ENCODE data around the gene CLDN6. TPM values are rescaled to one million over a fixed set of nuclear protein-coding genes. Genes with fewer than 3 reads are reported as not detected.

The CLDN6 gene
- total and polyA plus RNA-seq, 9 of the 15 experiments (the other 6 are each of a cell fraction or from before 2014, with no cell fraction given) = 0.22 to 0.75 (median 0.38) TPM; not detected in 3

- TF ChIP-seq MCM5 (IDR thresholded peaks at IDR 0.05; ENCODE audit: low read depth) (no peak), HDAC6 (IDR thresholded peaks at IDR 0.05; ENCODE audit: low read depth, low read length) (0 out of 2 replicates have a peak, but pooled peaks have one; percentile 4), YY1 (IDR thresholded peaks at IDR 0.05; ENCODE audit: borderline replicate concordance in 1 of 3, control insufficient read depth in 1 of 3, extremely low read depth in 1 of 3, insufficient read depth in 3 of 3, insufficient read length in 1 of 3, insufficient replicate concordance in 2 of 3, low read depth in 1 of 3, low read length in 2 of 3) (peak in 2 of 3 experiments; percentile 20 to 38), SRF (CRISPR knock-in tag; IDR thresholded peaks at IDR 0.05) (0 out of 4 replicates have a peak, but pooled peaks of 1 of the 2 experiments have one; percentile 26), POLR2AphosphoS2 (IDR thresholded peaks at IDR 0.05; ENCODE audit: low read length) (peak; percentile 88), TAF1 (IDR thresholded peaks at IDR 0.05; ENCODE audit: control insufficient read depth, extremely low read depth, insufficient read depth, low read length, severe bottlenecking) (no peak), MAZ (CRISPR knock-in tag; conservative IDR thresholded peaks at IDR 0.05 in 1 of 2, IDR thresholded peaks at IDR 0.05 in 1 of 2) (peak; percentile 43 to 92; a peak in 2 of 4 replicates), TRIM28 (IDR thresholded peaks at IDR 0.05) (no peak), POLR2A (conservative IDR thresholded peaks at IDR 0.05) (0 out of 2 replicates have a peak, but pooled peaks have one; percentile 29), SMAD4 (CRISPR knock-in tag; conservative IDR thresholded peaks at IDR 0.05) (no peak), CBFA2T3 (IDR thresholded peaks at IDR 0.05) (peak; percentile 21; the same call in 1 of the 2 replicates)
- TF ChIP-seq, protein P1, sequence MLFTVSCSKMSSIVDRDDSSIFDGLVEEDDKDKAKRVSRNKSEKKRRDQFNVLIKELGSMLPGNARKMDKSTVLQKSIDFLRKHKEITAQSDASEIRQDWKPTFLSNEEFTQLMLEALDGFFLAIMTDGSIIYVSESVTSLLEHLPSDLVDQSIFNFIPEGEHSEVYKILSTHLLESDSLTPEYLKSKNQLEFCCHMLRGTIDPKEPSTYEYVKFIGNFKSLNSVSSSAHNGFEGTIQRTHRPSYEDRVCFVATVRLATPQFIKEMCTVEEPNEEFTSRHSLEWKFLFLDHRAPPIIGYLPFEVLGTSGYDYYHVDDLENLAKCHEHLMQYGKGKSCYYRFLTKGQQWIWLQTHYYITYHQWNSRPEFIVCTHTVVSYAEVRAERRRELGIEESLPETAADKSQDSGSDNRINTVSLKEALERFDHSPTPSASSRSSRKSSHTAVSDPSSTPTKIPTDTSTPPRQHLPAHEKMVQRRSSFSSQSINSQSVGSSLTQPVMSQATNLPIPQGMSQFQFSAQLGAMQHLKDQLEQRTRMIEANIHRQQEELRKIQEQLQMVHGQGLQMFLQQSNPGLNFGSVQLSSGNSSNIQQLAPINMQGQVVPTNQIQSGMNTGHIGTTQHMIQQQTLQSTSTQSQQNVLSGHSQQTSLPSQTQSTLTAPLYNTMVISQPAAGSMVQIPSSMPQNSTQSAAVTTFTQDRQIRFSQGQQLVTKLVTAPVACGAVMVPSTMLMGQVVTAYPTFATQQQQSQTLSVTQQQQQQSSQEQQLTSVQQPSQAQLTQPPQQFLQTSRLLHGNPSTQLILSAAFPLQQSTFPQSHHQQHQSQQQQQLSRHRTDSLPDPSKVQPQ (CRISPR knock-in tag; IDR thresholded peaks at IDR 0.05; ENCODE audit: borderline replicate concordance) = no peak
- TF ChIP-seq, protein P2, sequence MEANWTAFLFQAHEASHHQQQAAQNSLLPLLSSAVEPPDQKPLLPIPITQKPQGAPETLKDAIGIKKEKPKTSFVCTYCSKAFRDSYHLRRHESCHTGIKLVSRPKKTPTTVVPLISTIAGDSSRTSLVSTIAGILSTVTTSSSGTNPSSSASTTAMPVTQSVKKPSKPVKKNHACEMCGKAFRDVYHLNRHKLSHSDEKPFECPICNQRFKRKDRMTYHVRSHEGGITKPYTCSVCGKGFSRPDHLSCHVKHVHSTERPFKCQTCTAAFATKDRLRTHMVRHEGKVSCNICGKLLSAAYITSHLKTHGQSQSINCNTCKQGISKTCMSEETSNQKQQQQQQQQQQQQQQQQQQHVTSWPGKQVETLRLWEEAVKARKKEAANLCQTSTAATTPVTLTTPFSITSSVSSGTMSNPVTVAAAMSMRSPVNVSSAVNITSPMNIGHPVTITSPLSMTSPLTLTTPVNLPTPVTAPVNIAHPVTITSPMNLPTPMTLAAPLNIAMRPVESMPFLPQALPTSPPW (CRISPR knock-in tag; IDR thresholded peaks at IDR 0.05) = peak; percentile 71
- TF ChIP-seq, protein P3, sequence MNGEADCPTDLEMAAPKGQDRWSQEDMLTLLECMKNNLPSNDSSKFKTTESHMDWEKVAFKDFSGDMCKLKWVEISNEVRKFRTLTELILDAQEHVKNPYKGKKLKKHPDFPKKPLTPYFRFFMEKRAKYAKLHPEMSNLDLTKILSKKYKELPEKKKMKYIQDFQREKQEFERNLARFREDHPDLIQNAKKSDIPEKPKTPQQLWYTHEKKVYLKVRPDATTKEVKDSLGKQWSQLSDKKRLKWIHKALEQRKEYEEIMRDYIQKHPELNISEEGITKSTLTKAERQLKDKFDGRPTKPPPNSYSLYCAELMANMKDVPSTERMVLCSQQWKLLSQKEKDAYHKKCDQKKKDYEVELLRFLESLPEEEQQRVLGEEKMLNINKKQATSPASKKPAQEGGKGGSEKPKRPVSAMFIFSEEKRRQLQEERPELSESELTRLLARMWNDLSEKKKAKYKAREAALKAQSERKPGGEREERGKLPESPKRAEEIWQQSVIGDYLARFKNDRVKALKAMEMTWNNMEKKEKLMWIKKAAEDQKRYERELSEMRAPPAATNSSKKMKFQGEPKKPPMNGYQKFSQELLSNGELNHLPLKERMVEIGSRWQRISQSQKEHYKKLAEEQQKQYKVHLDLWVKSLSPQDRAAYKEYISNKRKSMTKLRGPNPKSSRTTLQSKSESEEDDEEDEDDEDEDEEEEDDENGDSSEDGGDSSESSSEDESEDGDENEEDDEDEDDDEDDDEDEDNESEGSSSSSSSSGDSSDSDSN (IDR thresholded peaks at IDR 0.05; ENCODE audit: borderline replicate concordance in 1 of 2, low read depth in 2 of 2, low read length in 2 of 2) = peak in 1 of 2 experiments; percentile 78; a peak in 2 of 4 replicates
Observed at GRCh38 chr16:3027983-3028715, 10.2 kb upstream of the CLDN6 start (continued).

Measured in K562 (cell line).